H1 (cell line): ENCODE results near the gene ARL5A.

Experiments used
- ATF2 ChIP-seq: IDR thresholded peaks from 2 replicates; pipeline ENCODE4 v1.6.1; 2012; ENCODE audit warnings: low read length, inconsistent platforms
- CTCF ChIP-seq, 3 experiments: IDR thresholded peaks; 1 replicate in 2 of 3; 2 replicates in 1 of 3; pipeline versions ENCODE4 v1.5.1 to v1.6.1; 2011; ENCODE audit warnings: low read length in 3 of 3, mild to moderate bottlenecking in 3 of 3, inconsistent platforms in 2 of 3, low read depth in 1 of 3, moderate library complexity in 1 of 3; ENCODE audit not compliant: insufficient read depth in 1 of 3; ENCODE audit errors: control extremely low read depth in 1 of 3
- EP300 ChIP-seq, 2 experiments: IDR thresholded peaks; 1 replicate in 1 of 2; 2 replicates in 1 of 2; pipeline ENCODE4 v1.6.1; 2011 to 2012; ENCODE audit warnings: low read depth in 2 of 2, low read length in 2 of 2, mild to moderate bottlenecking in 2 of 2, borderline replicate concordance in 1 of 2, inconsistent platforms in 1 of 2, moderate library complexity in 1 of 2
- EZH2 ChIP-seq: fragments of 200-600 bp; sonication (generic); IDR thresholded peaks from 2 replicates; pipeline ENCODE4 v1.7.1; 2012; ENCODE audit warnings: low read depth, mild to moderate bottlenecking, moderate library complexity, low read length, inconsistent platforms; ENCODE audit not compliant: severe bottlenecking
- GABPA ChIP-seq: IDR thresholded peaks from 2 replicates; pipeline ENCODE4 v1.6.1; 2011; ENCODE audit warnings: mild to moderate bottlenecking, low read length, moderate library complexity, borderline replicate concordance; ENCODE audit not compliant: insufficient read depth
- HDAC6 ChIP-seq: IDR thresholded peaks from one replicate; pipeline ENCODE4 v1.7.1; 2012; ENCODE audit warnings: low read depth, mild to moderate bottlenecking, inconsistent platforms, low read length, moderate library complexity
- POLR2A ChIP-seq, 2 experiments: IDR thresholded peaks; 1 replicate in 1 of 2; 2 replicates in 1 of 2; pipeline ENCODE4 v1.6.1; 2011; ENCODE audit warnings: low read depth in 2 of 2, low read length in 2 of 2, mild to moderate bottlenecking in 2 of 2; ENCODE audit errors: control extremely low read depth in 1 of 2
- POLR2AphosphoS5 ChIP-seq: IDR thresholded peaks from 2 replicates; pipeline ENCODE4 v1.6.1; 2011; ENCODE audit warnings: low read depth, low read length
- RAD21 ChIP-seq, 2 experiments: IDR thresholded peaks in 1 of 2; conservative IDR thresholded peaks in 1 of 2; 2 replicates each; pipeline ENCODE4 v1.6.1; 2011; ENCODE audit warnings: low read depth in 2 of 2, low read length in 2 of 2, improper control_type of control experiment in 1 of 2, inconsistent platforms in 1 of 2, mild to moderate bottlenecking in 1 of 2, moderate library complexity in 1 of 2
- RXRA ChIP-seq: IDR thresholded peaks from 2 replicates; pipeline ENCODE4 v1.6.1; 2011; ENCODE audit warnings: low read depth, mild to moderate bottlenecking, low read length, moderate library complexity; ENCODE audit not compliant: insufficient read depth
- SUZ12 ChIP-seq: fragments of 200-600 bp; sonication (generic); IDR thresholded peaks from 2 replicates; pipeline ENCODE4 v1.6.1; 2012; ENCODE audit warnings: mild to moderate bottlenecking, inconsistent platforms, low read length, moderate library complexity, mixed read lengths
- TAF1 ChIP-seq: IDR thresholded peaks from 2 replicates; pipeline ENCODE4 v1.6.1; 2011; ENCODE audit warnings: mild to moderate bottlenecking, low read depth, low read length

- no peak for TF ChIP-seq POLR2AphosphoS5
- no peak for TF ChIP-seq CTCF (IDR thresholded peaks at IDR 0.05; ENCODE audit: control extremely low read depth in 1 of 3, insufficient read depth in 1 of 3, low read depth in 1 of 3, low read length in 3 of 3)
- TF ChIP-seq SUZ12: no peak
- no peak for TF ChIP-seq EZH2
- TF ChIP-seq RXRA: no peak
- TF ChIP-seq RAD21 (IDR thresholded peaks at IDR 0.05 in 1 of 2, conservative IDR thresholded peaks at IDR 0.05 in 1 of 2; ENCODE audit: low read depth in 2 of 2, low read length in 2 of 2): no peak
- TF ChIP-seq POLR2A (IDR thresholded peaks at IDR 0.05; ENCODE audit: control extremely low read depth in 1 of 2, low read depth in 2 of 2, low read length in 2 of 2): no peak
- no peak for TF ChIP-seq ATF2
- no peak for TF ChIP-seq GABPA
- TF ChIP-seq TAF1: no peak
- TF ChIP-seq HDAC6: no peak
- no peak for TF ChIP-seq EP300 (IDR thresholded peaks at IDR 0.05; ENCODE audit: borderline replicate concordance in 1 of 2, low read depth in 2 of 2, low read length in 2 of 2)
Measured at GRCh38 chr2:151786483-151786882, 41.7 kb downstream of the ARL5A start.
